Measurements from ENCODE around the gene GAS7.

Gene GAS7

GRCh38 chr17:10031127-10031526, 167.3 kb downstream of the GAS7 start:
- Histone ChIP-seq H3K27ac (replicated peaks) (no peak overlapping the region), H3K27me3 (ENCODE audit: insufficient read depth, poor library complexity, severe bottlenecking) (no peaks in the 10 kb centered on the region), H3K4me3 (replicated peaks; ENCODE audit: insufficient read depth, low read length) (no peak overlapping the region)
- no peak for TF ChIP-seq REST (IDR thresholded peaks at IDR 0.05; ENCODE audit: insufficient replicate concordance, low read depth)
- TF ChIP-seq POLR2AphosphoS5 (IDR thresholded peaks at IDR 0.05; ENCODE audit: low read depth), result no peak
- no peak for TF ChIP-seq CTCF (IDR thresholded peaks at IDR 0.05; ENCODE audit: insufficient read depth, low read length)
- TF ChIP-seq SPI1 (IDR thresholded peaks at IDR 0.05; ENCODE audit: borderline replicate concordance, low read depth), result no peak
- TF ChIP-seq GABPA (IDR thresholded peaks at IDR 0.05; ENCODE audit: low read depth), result no peak
- DNase-seq (ENCODE audit: low read depth in 1 of 2, low spot score in 1 of 2), result no peak

GRCh38 chr17:10029129-10029528, 169.3 kb downstream of the GAS7 start:
- TF ChIP-seq REST (IDR thresholded peaks at IDR 0.05; ENCODE audit: insufficient replicate concordance, low read depth), result no peak
- no peak for TF ChIP-seq GABPA (IDR thresholded peaks at IDR 0.05; ENCODE audit: low read depth)
- no peak for TF ChIP-seq POLR2AphosphoS5 (IDR thresholded peaks at IDR 0.05; ENCODE audit: low read depth)
- no peak for TF ChIP-seq SPI1 (IDR thresholded peaks at IDR 0.05; ENCODE audit: borderline replicate concordance, low read depth)
- TF ChIP-seq CTCF (IDR thresholded peaks at IDR 0.05; ENCODE audit: insufficient read depth, low read length), result no peak
- no peaks in the 10 kb centered on the region for H3K27me3 ChIP-seq (ENCODE audit: insufficient read depth, poor library complexity, severe bottlenecking)
- H3K27ac ChIP-seq (replicated peaks), result peak overlapping the region; percentile 35
- H3K4me3 ChIP-seq (replicated peaks; ENCODE audit: insufficient read depth, low read length), result no peak overlapping the region
- no peak for DNase-seq (ENCODE audit: low read depth in 1 of 2, low spot score in 1 of 2)

- Histone ChIP-seq H3K4me3 (replicated peaks; ENCODE audit: insufficient read depth, low read length) (no peak overlapping the region), H3K27ac (replicated peaks) (no peak overlapping the region), H3K27me3 (ENCODE audit: insufficient read depth, poor library complexity, severe bottlenecking) (no peaks in the 10 kb centered on the region)
- TF ChIP-seq CTCF (IDR thresholded peaks at IDR 0.05; ENCODE audit: insufficient read depth, low read length) (no peak), SPI1 (IDR thresholded peaks at IDR 0.05; ENCODE audit: borderline replicate concordance, low read depth) (no peak), GABPA (IDR thresholded peaks at IDR 0.05; ENCODE audit: low read depth) (no peak), POLR2AphosphoS5 (IDR thresholded peaks at IDR 0.05; ENCODE audit: low read depth) (no peak), REST (IDR thresholded peaks at IDR 0.05; ENCODE audit: insufficient replicate concordance, low read depth) (no peak)
- DNase-seq (ENCODE audit: low read depth in 1 of 2, low spot score in 1 of 2), result no peak
Observed at GRCh38 chr17:10025976-10026901, 172.2 kb downstream of the GAS7 start.
